Activated CD4-positive, CD25-positive, alpha-beta regulatory T cell (primary cell): ENCODE results near the gene HSD3B7.

Experiments used
- DNase-seq, 4 experiments: peaks; one replicate each; lab custom pipeline; 2025; lab: John Stamatoyannopoulos, UW

HSD3B7 gene

GRCh38 chr16:30983898-30984610, 953 bp upstream of the HSD3B7 start:
- DNase-seq, result no peak

GRCh38 chr16:30985401-30986128, 558 bp downstream of the HSD3B7 start:
- DNase-seq, result no peak

GRCh38 chr16:30986129-30986991, 1.4 kb downstream of the HSD3B7 start:
- DNase-seq, result no peak

- DNase-seq, result no peak
Observed at GRCh38 chr16:30987581-30988190, 2.7 kb downstream of the HSD3B7 start.

- no peak for DNase-seq
Observed at GRCh38 chr16:30989469-30990047, 4.6 kb downstream of the HSD3B7 start.

- DNase-seq, result no peak
Observed at GRCh38 chr16:30990105-30990504, 5.1 kb downstream of the HSD3B7 start.

- DNase-seq, result no peak
Observed at GRCh38 chr16:30991052-30991451, 6.0 kb downstream of the HSD3B7 start.

- DNase-seq, result no peak
Observed at GRCh38 chr16:30992276-30992780, 7.3 kb downstream of the HSD3B7 start.

- no peak for DNase-seq
Observed at GRCh38 chr16:30992931-30993816, 8.2 kb downstream of the HSD3B7 start.

GRCh38 chr16:30995927-30996323, 10.9 kb downstream of the HSD3B7 start:
- no peak for DNase-seq

- no peak for DNase-seq
Observed at GRCh38 chr16:30996324-30996984, 11.4 kb downstream of the HSD3B7 start.

- peak; percentile 67 to 78 (median 70) for DNase-seq
Observed at GRCh38 chr16:30996985-30997724, 12.1 kb downstream of the HSD3B7 start.

GRCh38 chr16:30997725-30998711, 13.0 kb downstream of the HSD3B7 start:
- DNase-seq, result no peak

GRCh38 chr16:30998852-30999761, 14.1 kb downstream of the HSD3B7 start:
- DNase-seq, result no peak

GRCh38 chr16:31000671-31001382, 15.8 kb downstream of the HSD3B7 start:
- no peak for DNase-seq

- DNase-seq, result no peak
Observed at GRCh38 chr16:31001507-31002249, 16.7 kb downstream of the HSD3B7 start.
